Osteoblast (primary cell): ENCODE results near the gene TBCD. TPM values are rescaled to one million over a fixed set of nuclear protein-coding genes. Genes with fewer than 3 reads are reported as not detected.

Source experiments
- DNase-seq: peaks from one replicate; pipeline ENCODE4 v3.0.0; 2011; ENCODE audit warnings: low spot score, mixed read lengths; ENCODE audit not compliant: insufficient read length; ENCODE audit errors: missing footprints
- H2AFZ ChIP-seq: 2 replicates; pipeline ENCODE4 v1.6.0; 2011; ENCODE audit warnings: mild to moderate bottlenecking, low read length
- H3K27ac ChIP-seq: 2 replicates; pipeline ENCODE4 v1.5.1; 2011; ENCODE audit warnings: mild to moderate bottlenecking, low read depth, low read length, moderate library complexity
- H3K27me3 ChIP-seq: 2 replicates; pipeline ENCODE4 v1.6.0; 2012; ENCODE audit warnings: mild to moderate bottlenecking, control low read depth, inconsistent platforms, low read length, moderate library complexity; ENCODE audit not compliant: insufficient read depth
- H3K36me3 ChIP-seq: 2 replicates; pipeline ENCODE4 v1.5.1; 2011; ENCODE audit warnings: mild to moderate bottlenecking, low read length, control low read depth, moderate library complexity; ENCODE audit not compliant: insufficient read depth
- H3K4me1 ChIP-seq: 2 replicates; pipeline ENCODE4 v1.5.1; 2011; ENCODE audit warnings: mild to moderate bottlenecking, low read length, control low read depth, moderate library complexity; ENCODE audit not compliant: insufficient read depth
- H3K4me2 ChIP-seq: 2 replicates; pipeline ENCODE4 v1.6.0; 2011; ENCODE audit warnings: mild to moderate bottlenecking, low read length; ENCODE audit not compliant: insufficient read depth
- H3K4me3 ChIP-seq: fragments of 200-600 bp; sonication (generic); 3 replicates; pipeline ENCODE4 v1.5.1; 2012; ENCODE audit warnings: mild to moderate bottlenecking, low read length, inconsistent platforms; ENCODE audit not compliant: insufficient read depth
- H3K79me2 ChIP-seq: 2 replicates; pipeline ENCODE4 v1.6.0; 2012; ENCODE audit warnings: mild to moderate bottlenecking, low read length, control low read depth, inconsistent platforms; ENCODE audit not compliant: insufficient read depth
- H3K9me3 ChIP-seq: 2 replicates; pipeline ENCODE4 v1.5.1; 2011; ENCODE audit warnings: low read depth, low read length, control low read depth
- H4K20me1 ChIP-seq: 2 replicates; pipeline ENCODE4 v1.6.0; 2012; ENCODE audit warnings: mild to moderate bottlenecking, low read length, control low read depth; ENCODE audit not compliant: insufficient read depth
- CTCF ChIP-seq: IDR thresholded peaks from 2 replicates; pipeline ENCODE4 v1.5.1; 2011; ENCODE audit warnings: mild to moderate bottlenecking, low read depth, low read length, moderate library complexity; ENCODE audit errors: extremely low read depth
- total RNA-seq: library from RNA; depleted of rRNA; stranded (reverse); fragments of >200 nt; gene quantifications from 2 replicates; pipeline ENCODE4 v1.2.3, GENCODE V29; 2012

The TBCD gene
- total RNA-seq, 1 donor, result 29.0 TPM

GRCh38 chr17:82815790-82816305 lies 64.0 kb downstream of the TBCD start:
- Histone ChIP-seq H3K79me2 (no peaks in the 10 kb centered on the region), H3K36me3 (peaks cover 23% of the 10 kb centered on the region), H3K9me3 (peaks cover 5% of the 10 kb centered on the region), H2AFZ (no peak overlapping the region), H4K20me1 (no peaks in the 10 kb centered on the region), H3K27ac (no peak overlapping the region), H3K27me3 (no peaks in the 10 kb centered on the region), H3K4me1 (no peaks in the 10 kb centered on the region), H3K4me2 (no peak overlapping the region), H3K4me3 (no peak overlapping the region)
- no peak for TF ChIP-seq CTCF
- DNase-seq, result no peak

- H2AFZ ChIP-seq, result no peak overlapping the region
- no peaks in the 10 kb centered on the region for H3K79me2 ChIP-seq
- no peaks in the 10 kb centered on the region for H3K27me3 ChIP-seq
- no peak overlapping the region for H3K4me2 ChIP-seq
- H3K9me3 ChIP-seq, result peaks cover 5% of the 10 kb centered on the region
- no peaks in the 10 kb centered on the region for H4K20me1 ChIP-seq
- TF ChIP-seq CTCF, result no peak
- no peaks in the 10 kb centered on the region for H3K4me1 ChIP-seq
- no peak overlapping the region for H3K27ac ChIP-seq
- no peak for DNase-seq
- peaks cover 23% of the 10 kb centered on the region for H3K36me3 ChIP-seq
- no peak overlapping the region for H3K4me3 ChIP-seq
Measured at GRCh38 chr17:82816358-82816757, 64.5 kb downstream of the TBCD start.

- Histone ChIP-seq H4K20me1 (no peaks in the 10 kb centered on the region), H2AFZ (no peak overlapping the region), H3K9me3 (peaks cover 5% of the 10 kb centered on the region), H3K4me3 (no peak overlapping the region), H3K4me1 (no peaks in the 10 kb centered on the region), H3K79me2 (no peaks in the 10 kb centered on the region), H3K36me3 (peaks cover 26% of the 10 kb centered on the region), H3K4me2 (no peak overlapping the region), H3K27ac (no peak overlapping the region), H3K27me3 (no peaks in the 10 kb centered on the region)
- DNase-seq, result no peak
- no peak for TF ChIP-seq CTCF
Measured at GRCh38 chr17:82817947-82818346, 66.1 kb downstream of the TBCD start.

- no peaks in the 10 kb centered on the region for H4K20me1 ChIP-seq
- no peaks in the 10 kb centered on the region for H3K27me3 ChIP-seq
- H3K4me1 ChIP-seq, result no peaks in the 10 kb centered on the region
- H3K4me2 ChIP-seq, result no peak overlapping the region
- H3K4me3 ChIP-seq, result no peak overlapping the region
- H3K27ac ChIP-seq, result no peak overlapping the region
- H2AFZ ChIP-seq, result no peak overlapping the region
- peaks cover 19% of the 10 kb centered on the region for H3K36me3 ChIP-seq
- H3K79me2 ChIP-seq, result no peaks in the 10 kb centered on the region
- DNase-seq, result no peak
- peaks cover 5% of the 10 kb centered on the region for H3K9me3 ChIP-seq
- no peak for TF ChIP-seq CTCF
Measured at GRCh38 chr17:82820278-82821251, 68.7 kb downstream of the TBCD start.
